ENCODE measurements around the gene SCAI.

DNA sequence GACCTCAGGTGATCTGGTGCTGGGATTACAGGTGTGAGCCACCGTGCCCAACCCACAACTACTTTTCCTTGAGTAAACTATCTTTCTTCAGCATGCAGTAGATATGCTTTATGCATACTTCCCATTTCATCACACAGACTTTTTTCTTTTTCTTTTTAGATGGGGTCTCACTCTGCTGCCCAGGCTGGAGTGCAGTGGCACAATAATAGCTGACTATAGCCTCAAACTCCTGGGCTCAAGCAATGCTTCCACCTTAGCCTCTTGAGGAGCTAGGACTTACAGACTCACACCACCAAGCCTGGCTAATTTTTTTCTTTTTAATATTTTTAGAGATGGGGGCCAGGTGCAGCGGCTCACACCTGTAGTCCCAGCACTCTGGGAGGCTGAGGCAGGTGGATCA lies 23.4 kb upstream of the SCAI start:
- TF ChIP-seq CTCF (IDR thresholded peaks at IDR 0.05) = no peak
- TF ChIP-seq ZFX (IDR thresholded peaks at IDR 0.05; ENCODE audit: borderline replicate concordance) = no peak

Measured in 22Rv1 (cell line).